Thyroid gland (tissue), 4 donors: ENCODE results near the gene SMARCA4.

Experiments used
- CTCF ChIP-seq, 6 experiments: fragments of 200-600 bp in 3 of 6; fragments of 450-650 bp in 3 of 6; sonication (generic) in 3 of 6; IDR thresholded peaks; one replicate each; pipeline ENCODE4 v1.5.1; 2016 to 2019; ENCODE audit warnings: antibody characterized with exemption in 6 of 6, mild to moderate bottlenecking in 2 of 6, inconsistent platforms in 1 of 6, moderate library complexity in 1 of 6
- POLR2A ChIP-seq, 2 donors: fragments of 450-650 bp; IDR thresholded peaks; one replicate each; pipeline ENCODE4 v1.6.1; 2017; ENCODE audit warnings: antibody characterized with exemption in 2 of 2, mild to moderate bottlenecking in 2 of 2, moderate library complexity in 1 of 2

- TF ChIP-seq CTCF (IDR thresholded peaks at IDR 0.05) (peak in 2 of 6 experiments; percentile 18 to 24), POLR2A (IDR thresholded peaks at IDR 0.05) (no peak)
Measured at GRCh38 chr19:11016631-11017030, 55.8 kb downstream of the SMARCA4 start.
